ENCODE results near the gene HGS. TPM values are rescaled to one million over a fixed set of nuclear protein-coding genes. Genes with fewer than 3 reads are reported as not detected.

HGS gene
- total and polyA plus RNA-seq, 2 experiments from 2014 or later: 106 to 166 TPM

DNA sequence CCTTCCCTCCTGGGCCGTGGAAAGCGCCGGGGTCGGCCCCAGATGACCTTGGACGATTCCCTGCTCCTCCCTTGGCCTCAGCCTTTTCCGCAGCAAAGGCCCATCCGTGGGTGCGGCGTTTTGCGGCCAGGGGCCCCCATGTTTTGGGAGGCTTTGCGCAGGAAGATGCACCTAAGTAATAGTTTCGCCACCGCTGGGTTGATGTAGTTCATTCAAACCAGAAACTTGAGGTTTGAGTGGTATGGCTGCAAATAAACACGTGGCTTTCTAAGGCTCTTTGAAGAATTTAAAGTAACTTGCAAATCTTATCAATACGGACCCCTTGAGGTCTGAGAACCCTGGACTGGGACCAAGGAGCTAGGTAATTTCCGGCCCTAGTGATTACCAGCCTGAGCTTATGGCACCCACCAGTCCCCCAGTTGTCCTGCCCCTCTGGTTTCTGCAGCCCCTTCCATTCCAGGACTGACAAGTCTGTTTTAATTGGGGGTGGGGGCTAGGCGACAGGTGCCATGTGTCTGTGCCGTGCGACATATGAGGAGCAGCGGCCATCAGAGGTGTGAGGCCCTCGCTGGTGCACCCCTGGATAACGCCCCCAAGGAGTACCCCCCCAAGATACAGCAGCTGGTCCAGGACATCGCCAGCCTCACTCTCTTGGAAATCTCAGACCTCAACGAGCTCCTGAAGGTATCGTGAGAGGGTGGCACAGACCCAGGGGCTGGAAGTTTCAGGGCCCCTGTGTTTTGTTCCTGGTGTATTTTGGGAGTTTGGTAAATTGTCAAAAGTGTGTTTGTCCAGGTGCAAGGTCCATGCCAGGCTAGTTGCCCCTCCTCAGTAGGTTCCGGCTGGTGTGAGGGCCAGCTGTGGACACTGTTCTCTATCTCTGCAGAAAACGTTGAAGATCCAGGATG lies 20.2 kb downstream of the HGS start:
- peaks cover 14% of the 10 kb centered on the region; the same call in 1 of the 2 replicates for H3K4me1 ChIP-seq (ENCODE audit: insufficient read depth)
- 20 to 27% methylated on average over 20 to 25 of the region's 27 CpGs for WGBS, 2 experiments (ENCODE audit: low coverage in 1 of 2, low lambda C conversion rate in 2 of 2, missing lambda C conversion rate in 2 of 2)
- peak overlapping the region; percentile 82 for H3K4me2 ChIP-seq (ENCODE audit: unreplicated experiment)
- in situ Hi-C loops (cut with MboI): no loop called here
- H3K9ac ChIP-seq: peak overlapping the region; percentile 98
- H3F3A ChIP-seq (ENCODE audit: insufficient read depth): peaks cover 8% of the 10 kb centered on the region; the same call in 1 of the 2 replicates
- TF ChIP-seq EZH2 (IDR thresholded peaks at IDR 0.05; ENCODE audit: insufficient read depth, poor library complexity, severe bottlenecking): no peak
- TF ChIP-seq EZH2phosphoT487 (IDR thresholded peaks at IDR 0.05; ENCODE audit: insufficient read depth, low read depth): no peak
- peak overlapping the region; percentile 62 for H2AFZ ChIP-seq
- H3K9me2 ChIP-seq (ENCODE audit: insufficient read depth): no peaks in the 10 kb centered on the region
- no peaks in the 10 kb centered on the region; the same call in 1 of the 2 replicates for H3K36me3 ChIP-seq (ENCODE audit: low read depth)
- H3K4me3 ChIP-seq: peak overlapping the region; percentile 82
- no peaks in the 10 kb centered on the region for H3K9me3 ChIP-seq (ENCODE audit: low read depth)
- peaks cover 58% of the 10 kb centered on the region for H3K79me2 ChIP-seq (ENCODE audit: insufficient read depth)
- DNase-seq: peak; percentile 62
- no peaks in the 10 kb centered on the region for H3K27me3 ChIP-seq (replicated peaks; ENCODE audit: insufficient read depth)
- H3K27ac ChIP-seq: peak overlapping the region; percentile 96
- no peaks in the 10 kb centered on the region for H4K20me1 ChIP-seq (ENCODE audit: insufficient read depth)

DNA sequence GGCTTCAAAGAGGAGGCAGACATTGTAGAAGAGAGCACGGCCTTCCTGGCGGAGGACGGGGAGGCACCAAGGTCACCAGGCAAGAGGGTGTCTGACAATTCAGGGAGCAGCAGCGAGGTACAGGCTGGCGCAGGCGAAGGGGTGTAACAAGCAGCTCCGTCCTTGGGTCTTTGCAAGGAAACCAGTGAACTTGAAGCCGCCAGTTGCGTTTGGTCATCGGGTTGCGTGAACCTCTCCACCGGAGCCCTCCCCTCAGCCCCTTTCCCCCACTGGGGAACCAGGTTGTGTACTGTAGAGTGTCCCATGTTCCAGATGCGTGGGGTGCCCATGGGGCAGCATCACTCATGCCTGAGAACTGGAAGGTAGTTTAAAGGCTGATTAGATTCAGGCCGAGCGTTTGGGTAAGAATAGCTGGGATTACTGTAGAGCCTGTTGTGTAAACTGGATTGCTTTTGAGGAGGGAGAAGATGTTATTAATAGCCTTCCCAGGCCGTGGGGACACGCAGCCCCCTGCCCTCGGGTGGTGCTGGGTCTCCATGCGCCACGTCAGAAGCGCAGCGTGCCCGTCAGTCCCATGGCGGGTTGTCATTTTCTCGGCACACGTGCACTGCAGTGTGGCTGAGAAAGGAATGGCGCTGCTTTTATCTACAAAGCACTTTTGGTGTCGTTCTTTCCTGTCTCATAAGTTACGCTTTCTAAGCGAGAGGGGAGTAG lies 21.9 kb downstream of the HGS start:
- H3K9me2 ChIP-seq (ENCODE audit: insufficient read depth): no peaks in the 10 kb centered on the region
- TF ChIP-seq EZH2 (IDR thresholded peaks at IDR 0.05; ENCODE audit: insufficient read depth, poor library complexity, severe bottlenecking) (no peak), EZH2phosphoT487 (IDR thresholded peaks at IDR 0.05; ENCODE audit: insufficient read depth, low read depth) (no peak)
- H3K9me3 ChIP-seq (ENCODE audit: low read depth): no peaks in the 10 kb centered on the region
- H3K27ac ChIP-seq: no peak overlapping the region
- no peaks in the 10 kb centered on the region; the same call in 1 of the 2 replicates for H3K36me3 ChIP-seq (ENCODE audit: low read depth)
- H2AFZ ChIP-seq: no peak overlapping the region
- no peaks in the 10 kb centered on the region for H3K27me3 ChIP-seq (replicated peaks; ENCODE audit: insufficient read depth)
- no peaks in the 10 kb centered on the region for H4K20me1 ChIP-seq (ENCODE audit: insufficient read depth)
- no peak overlapping the region for H3K4me3 ChIP-seq
- H3K79me2 ChIP-seq (ENCODE audit: insufficient read depth): peaks cover 42% of the 10 kb centered on the region
- H3F3A ChIP-seq (ENCODE audit: insufficient read depth): peaks cover 8% of the 10 kb centered on the region; the same call in 1 of the 2 replicates
- peaks cover 15% of the 10 kb centered on the region for H3K4me1 ChIP-seq (ENCODE audit: insufficient read depth)
- no peak for DNase-seq
- in situ Hi-C loops (cut with MboI): no loop called here
- H3K9ac ChIP-seq: no peak overlapping the region
- 91 to 94% methylated on average over 29 to 30 of the region's 30 CpGs for WGBS, 2 experiments (ENCODE audit: low coverage in 1 of 2, low lambda C conversion rate in 2 of 2, missing lambda C conversion rate in 2 of 2)
- no peak overlapping the region for H3K4me2 ChIP-seq (ENCODE audit: unreplicated experiment)

GRCh38 chr17:81706232-81706611 lies 22.4 kb downstream of the HGS start:
- no peak overlapping the region for H3K9ac ChIP-seq
- H3K27me3 ChIP-seq (replicated peaks; ENCODE audit: insufficient read depth): no peaks in the 10 kb centered on the region
- peaks cover 8% of the 10 kb centered on the region; the same call in 1 of the 2 replicates for H3F3A ChIP-seq (ENCODE audit: insufficient read depth)
- peaks cover 21% of the 10 kb centered on the region for H3K4me1 ChIP-seq (ENCODE audit: insufficient read depth)
- no peak for DNase-seq
- H3K36me3 ChIP-seq (ENCODE audit: low read depth): no peaks in the 10 kb centered on the region; the same call in 1 of the 2 replicates
- no peak overlapping the region for H3K4me2 ChIP-seq (ENCODE audit: unreplicated experiment)
- H3K9me3 ChIP-seq (ENCODE audit: low read depth): no peaks in the 10 kb centered on the region
- TF ChIP-seq EZH2 (IDR thresholded peaks at IDR 0.05; ENCODE audit: insufficient read depth, poor library complexity, severe bottlenecking) (no peak), EZH2phosphoT487 (IDR thresholded peaks at IDR 0.05; ENCODE audit: insufficient read depth, low read depth) (no peak)
- H3K4me3 ChIP-seq: no peak overlapping the region
- H3K27ac ChIP-seq: no peak overlapping the region
- in situ Hi-C loops (cut with MboI): no loop called here
- H4K20me1 ChIP-seq (ENCODE audit: insufficient read depth): no peaks in the 10 kb centered on the region
- no peaks in the 10 kb centered on the region for H3K9me2 ChIP-seq (ENCODE audit: insufficient read depth)
- H2AFZ ChIP-seq: no peak overlapping the region
- H3K79me2 ChIP-seq (ENCODE audit: insufficient read depth): peaks cover 36% of the 10 kb centered on the region
- WGBS, 2 experiments (ENCODE audit: low coverage in 1 of 2, low lambda C conversion rate in 2 of 2, missing lambda C conversion rate in 2 of 2): 91 to 92% methylated on average over 17 of the region's 17 CpGs
